HCT116 (cell line): ENCODE results near the gene TATDN2. TPM values are rescaled to one million over a fixed set of nuclear protein-coding genes. Genes with fewer than 3 reads are reported as not detected.

Source experiments
- ATAC-seq: fragments of 200-7000 bp; cut with Tn5 transposase; 2 replicates; pipeline ENCODE4 v1.9.1; 2020; ENCODE audit warnings: mild to moderate bottlenecking, moderate library complexity
- BruUV-seq: library from RNA; stranded (reverse); fragments of 400-500 nt; replicated peaks from 2 replicates; lab custom pipeline; 2021; lab: Mats Ljungman, UMichigan
- CTCF ChIA-PET: fragments of 300-600 bp; sonication (Branson Sonifier 250); formaldehyde crosslinking; loops from one replicate; lab custom pipeline; 2021; ENCODE audit warnings: antibody characterized with exemption; lab: Charles Lee
- POLR2A ChIA-PET: fragments of 300-600, 350-600 bp; sonication (Branson Sonifier 250); formaldehyde crosslinking; loops from one replicate; lab custom pipeline; 2021; ENCODE audit warnings: antibody characterized with exemption; lab: Charles Lee
- RAD21 ChIA-PET, 2 experiments: fragments of 300-600 bp; sonication (Branson Sonifier 250); formaldehyde crosslinking; loops; one replicate each; lab custom pipeline; 2023; ENCODE audit warnings: low total read pairs in 2 of 2; ENCODE audit not compliant: uncharacterized antibody in 2 of 2, unreplicated experiment in 2 of 2, low non-redundant PET in 1 of 2; lab: Charles Lee
- DNase-seq: peaks from one replicate; pipeline ENCODE4 v3.0.0-alpha.2; 2010; ENCODE audit warnings: low read depth, low spot score
- H2AFZ ChIP-seq: fragments of 200-600 bp; shearing (Covaris generic), sonication (generic); 2 replicates; pipeline ENCODE4 v1.6.1; 2017; ENCODE audit warnings: low read depth, mixed run types, mixed read lengths, antibody characterized with exemption, low read length; ENCODE audit not compliant: poor library complexity, severe bottlenecking
- H3K27ac ChIP-seq: 2 replicates; pipeline ENCODE4 v1.5.1; 2012; ENCODE audit warnings: low read depth, low read length
- H3K27me3 ChIP-seq: fragments of 200-600 bp; sonication (generic); 2 replicates; pipeline ENCODE4 v1.6.1; 2016; ENCODE audit warnings: mixed run types, low read length, mixed read lengths; ENCODE audit not compliant: insufficient read depth
- H3K36me3 ChIP-seq, 2 experiments: fragments of 200-500 bp in 1 of 2; fragments of 200-600 bp in 1 of 2; sonication (Bioruptor generic) in 1 of 2; sonication (generic) in 1 of 2; 2 replicates each; pipeline versions ENCODE4 v1.5.1 to v1.6.1; 2014 to 2016; ENCODE audit warnings: low read length in 2 of 2, inconsistent platforms in 1 of 2, mixed read lengths in 1 of 2, mixed run types in 1 of 2; ENCODE audit not compliant: insufficient read depth in 2 of 2, control insufficient read depth in 1 of 2
- H3K4me1 ChIP-seq, 2 experiments: fragments of 200-600 bp in 1 of 2; sonication (generic) in 1 of 2; 2 replicates each; pipeline versions ENCODE4 v1.5.1 to v1.6.1; 2012 to 2017; ENCODE audit warnings: low read length in 2 of 2, inconsistent platforms in 1 of 2, mild to moderate bottlenecking in 1 of 2, mixed read lengths in 1 of 2, mixed run types in 1 of 2, moderate library complexity in 1 of 2; ENCODE audit not compliant: insufficient read depth in 2 of 2, control insufficient read depth in 1 of 2
- H3K4me2 ChIP-seq: fragments of 200-600 bp; sonication (generic); 2 replicates; pipeline ENCODE4 v1.6.1; 2017; ENCODE audit warnings: mixed run types, low read length, mixed read lengths
- H3K4me3 ChIP-seq, 2 experiments: fragments of 200-600 bp in 1 of 2; sonication (generic) in 1 of 2; replicated peaks in 1 of 2; 2 replicates each; pipeline ENCODE4 v1.5.1; 2011 to 2016; ENCODE audit warnings: low read length in 2 of 2, control low read depth in 1 of 2, low read depth in 1 of 2, mild to moderate bottlenecking in 1 of 2, mixed read lengths in 1 of 2, mixed run types in 1 of 2
- H3K79me2 ChIP-seq: fragments of 200-600 bp; sonication (generic); 2 replicates; pipeline ENCODE4 v1.6.1; 2017; ENCODE audit warnings: mild to moderate bottlenecking, mixed run types, low read length, moderate library complexity, mixed read lengths; ENCODE audit not compliant: insufficient read depth
- H3K9ac ChIP-seq: fragments of 200-600 bp; sonication (generic); 2 replicates; pipeline ENCODE4 v1.6.1; 2016; ENCODE audit warnings: low read length, mixed read lengths
- H3K9me2 ChIP-seq: fragments of 200-600 bp; sonication (generic), shearing (Covaris generic); 2 replicates; pipeline ENCODE4 v1.6.1; 2017; ENCODE audit warnings: mixed run types, mild to moderate bottlenecking, moderate library complexity; ENCODE audit not compliant: insufficient read depth
- H3K9me3 ChIP-seq, 2 experiments: fragments of 200-500 bp in 1 of 2; fragments of 200-600 bp in 1 of 2; sonication (Bioruptor generic) in 1 of 2; sonication (generic) in 1 of 2; 2 replicates each; pipeline ENCODE4 v1.6.1; 2014 to 2017; ENCODE audit warnings: low read length in 2 of 2, mixed read lengths in 2 of 2, inconsistent platforms in 1 of 2, low read depth in 1 of 2, mild to moderate bottlenecking in 1 of 2, mixed run types in 1 of 2, moderate library complexity in 1 of 2; ENCODE audit not compliant: control insufficient read depth in 1 of 2, insufficient read depth in 1 of 2
- H4K20me1 ChIP-seq: fragments of 200-600 bp; sonication (generic), shearing (Covaris generic); 2 replicates; pipeline ENCODE4 v1.6.1; 2017; ENCODE audit warnings: mixed run types, mild to moderate bottlenecking, moderate library complexity; ENCODE audit not compliant: insufficient read depth
- CEBPB ChIP-seq: IDR thresholded peaks from 2 replicates; pipeline ENCODE4 v1.6.1; 2012; ENCODE audit warnings: low read depth
- CTCF ChIP-seq, 3 experiments: fragments of 200-600 bp in 1 of 3; sonication (generic) in 1 of 3; IDR thresholded peaks in 2 of 3; conservative IDR thresholded peaks in 1 of 3; 2 replicates each; pipeline ENCODE4 v1.5.1; 2012 to 2017; ENCODE audit warnings: low read depth in 2 of 3, low read length in 2 of 3, antibody characterized with exemption in 1 of 3, borderline replicate concordance in 1 of 3, control low read depth in 1 of 3, mild to moderate bottlenecking in 1 of 3, mixed read lengths in 1 of 3, mixed run types in 1 of 3, moderate library complexity in 1 of 3; ENCODE audit not compliant: insufficient read depth in 1 of 3
- ELF1 ChIP-seq: IDR thresholded peaks from 2 replicates; pipeline ENCODE4 v1.6.1; 2012; ENCODE audit warnings: low read depth, borderline replicate concordance
- EZH2 ChIP-seq: fragments of 200-600 bp; sonication (generic); IDR thresholded peaks from 2 replicates; pipeline ENCODE4 v1.6.1; 2017; ENCODE audit warnings: antibody characterized with exemption, mixed run types
- FOSL1 ChIP-seq: IDR thresholded peaks from 2 replicates; pipeline ENCODE4 v1.6.1; 2012; ENCODE audit warnings: low read depth
- POLR2A ChIP-seq: IDR thresholded peaks from 2 replicates; pipeline ENCODE4 v1.7.0; 2011; ENCODE audit warnings: borderline replicate concordance; ENCODE audit not compliant: insufficient read depth, insufficient read length; ENCODE audit errors: extremely low read depth
- REST ChIP-seq: IDR thresholded peaks from 2 replicates; pipeline ENCODE4 v1.6.1; 2012; ENCODE audit warnings: low read depth
- SIN3A ChIP-seq: IDR thresholded peaks from 2 replicates; pipeline ENCODE4 v1.6.1; 2012; ENCODE audit warnings: low read depth
- SRF ChIP-seq: IDR thresholded peaks from 2 replicates; pipeline ENCODE4 v1.6.1; 2012; ENCODE audit warnings: low read depth
- TCF7L2 ChIP-seq: IDR thresholded peaks from 2 replicates; pipeline ENCODE4 v1.7.0; 2011; ENCODE audit warnings: borderline replicate concordance, inconsistent platforms; ENCODE audit not compliant: insufficient read depth, insufficient read length; ENCODE audit errors: extremely low read depth
- YY1 ChIP-seq: IDR thresholded peaks from 2 replicates; pipeline ENCODE4 v1.6.1; 2011; ENCODE audit warnings: low read length, low read depth, moderate library complexity, mild to moderate bottlenecking; ENCODE audit not compliant: insufficient replicate concordance; ENCODE audit errors: extremely low read depth
- ZFX ChIP-seq: fragments of 450-650 bp; IDR thresholded peaks from 2 replicates; pipeline ENCODE4 v1.6.1; 2017
- intact Hi-C: fragments of 100-400 bp; cut with micrococcal nuclease; formaldehyde crosslinking; loops from 2 replicates; pipeline ENCODE4 v1.10.0; 2022
- total RNA-seq: library from RNA; stranded (reverse); gene quantifications from one replicate; pipeline ENCODE4 v1.2.1, GENCODE V29; 2021; ENCODE audit not compliant: unreplicated experiment
- TF ChIP-seq, protein P1 (sequence below): IDR thresholded peaks from 2 replicates; pipeline ENCODE4 v1.6.1; 2012
- TF ChIP-seq, protein P2 (sequence below): IDR thresholded peaks from 2 replicates; pipeline ENCODE4 v1.6.1; 2012
- TF ChIP-seq, protein P3 (sequence below): IDR thresholded peaks from 2 replicates; pipeline ENCODE4 v1.6.1; 2011; ENCODE audit warnings: mild to moderate bottlenecking, low read length, moderate library complexity; ENCODE audit not compliant: insufficient replicate concordance; ENCODE audit errors: extremely low read depth

TATDN2 gene
- total RNA-seq, 1 experiment from 2014 or later, result 26.8 TPM

DNA sequence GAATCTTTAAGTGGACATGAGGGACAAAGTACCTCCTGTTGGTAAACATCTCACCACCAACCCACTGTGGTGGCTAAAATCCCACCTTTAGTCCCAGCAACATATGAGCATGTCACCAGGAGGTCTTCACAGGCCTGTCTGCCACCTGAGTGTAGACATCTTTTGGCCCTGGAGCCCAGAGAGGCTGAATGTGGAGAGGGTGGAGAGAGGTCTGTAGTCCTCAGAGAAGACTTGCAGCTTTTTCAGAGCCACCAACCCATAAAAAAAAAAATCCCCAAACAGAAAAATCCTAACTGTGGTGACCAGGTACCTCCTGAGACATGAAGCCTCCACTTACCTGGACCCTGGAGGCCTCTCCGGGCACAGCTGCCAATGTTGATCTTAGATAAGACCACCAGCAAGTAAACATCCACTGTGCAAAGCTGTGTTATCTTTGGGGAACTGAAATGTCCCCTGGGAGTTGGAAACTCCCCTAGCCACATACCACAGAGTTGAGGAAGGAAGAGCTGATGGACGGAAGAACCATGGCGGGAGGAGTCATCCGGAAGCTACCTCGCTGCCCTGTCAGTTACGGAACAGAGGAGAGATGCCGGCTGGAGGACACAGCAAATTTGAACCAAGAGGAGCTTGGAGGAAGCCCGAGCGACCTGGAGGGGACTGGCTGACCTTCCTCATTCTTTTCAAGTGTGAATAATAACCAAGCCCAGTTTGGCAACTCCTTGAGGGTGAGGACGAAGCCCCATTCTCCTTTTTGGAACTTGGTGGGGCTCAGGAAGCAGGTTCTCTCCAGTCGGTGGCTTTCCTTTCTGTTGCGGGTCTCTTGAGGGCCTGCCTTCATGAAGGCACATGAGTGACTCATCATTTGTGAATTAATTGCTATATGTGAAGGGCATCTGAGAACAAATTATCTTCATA is 44.5 kb downstream of the TATDN2 start, which contains the start of gene GHRL:
Gene GHRL (minus strand): TSS at position 443 of the 915 bp plus-strand sequence. CDS start 2,767 bp downstream, outside the sequence.
- H3K4me1 ChIP-seq, result no peaks in the 10 kb centered on the region
- no peak within 1 kb of the TSS for H3K4me2 ChIP-seq
- no TSS peak for BruUV-seq
- no peaks in the 10 kb centered on the region for H3K79me2 ChIP-seq
- H3K36me3 ChIP-seq, result peaks cover 6 to 8% of the 10 kb centered on the region in 2 experiments; a peak in 1 of 4 replicates
- DNase-seq, result no peak
- RAD21 ChIA-PET, result no interaction called here
- ATAC-seq, result no peak
- H3K4me3 ChIP-seq, result no peak within 1 kb of the TSS
- TF ChIP-seq EZH2 (no peak), POLR2A (no peak), ELF1 (no peak), SRF (no peak), YY1 (no peak), ZFX (no peak), CTCF (IDR thresholded peaks at IDR 0.05 in 2 of 3, conservative IDR thresholded peaks at IDR 0.05 in 1 of 3; ENCODE audit: borderline replicate concordance in 1 of 3, insufficient read depth in 1 of 3, low read depth in 2 of 3, low read length in 2 of 3) (no peak), REST (no peak), CEBPB (no peak), TCF7L2 (no peak), FOSL1 (no peak), SIN3A (no peak)
- TF ChIP-seq, protein P1, sequence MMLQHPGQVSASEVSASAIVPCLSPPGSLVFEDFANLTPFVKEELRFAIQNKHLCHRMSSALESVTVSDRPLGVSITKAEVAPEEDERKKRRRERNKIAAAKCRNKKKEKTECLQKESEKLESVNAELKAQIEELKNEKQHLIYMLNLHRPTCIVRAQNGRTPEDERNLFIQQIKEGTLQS, result no peak
- TF ChIP-seq, protein P2, sequence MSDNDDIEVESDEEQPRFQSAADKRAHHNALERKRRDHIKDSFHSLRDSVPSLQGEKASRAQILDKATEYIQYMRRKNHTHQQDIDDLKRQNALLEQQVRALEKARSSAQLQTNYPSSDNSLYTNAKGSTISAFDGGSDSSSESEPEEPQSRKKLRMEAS, result no peak
- TF ChIP-seq, protein P3, sequence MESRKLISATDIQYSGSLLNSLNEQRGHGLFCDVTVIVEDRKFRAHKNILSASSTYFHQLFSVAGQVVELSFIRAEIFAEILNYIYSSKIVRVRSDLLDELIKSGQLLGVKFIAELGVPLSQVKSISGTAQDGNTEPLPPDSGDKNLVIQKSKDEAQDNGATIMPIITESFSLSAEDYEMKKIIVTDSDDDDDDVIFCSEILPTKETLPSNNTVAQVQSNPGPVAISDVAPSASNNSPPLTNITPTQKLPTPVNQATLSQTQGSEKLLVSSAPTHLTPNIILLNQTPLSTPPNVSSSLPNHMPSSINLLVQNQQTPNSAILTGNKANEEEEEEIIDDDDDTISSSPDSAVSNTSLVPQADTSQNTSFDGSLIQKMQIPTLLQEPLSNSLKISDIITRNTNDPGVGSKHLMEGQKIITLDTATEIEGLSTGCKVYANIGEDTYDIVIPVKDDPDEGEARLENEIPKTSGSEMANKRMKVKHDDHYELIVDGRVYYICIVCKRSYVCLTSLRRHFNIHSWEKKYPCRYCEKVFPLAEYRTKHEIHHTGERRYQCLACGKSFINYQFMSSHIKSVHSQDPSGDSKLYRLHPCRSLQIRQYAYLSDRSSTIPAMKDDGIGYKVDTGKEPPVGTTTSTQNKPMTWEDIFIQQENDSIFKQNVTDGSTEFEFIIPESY, result no peak
- CTCF ChIA-PET, result interaction anchor here (0.8 kb wide), 1 partner anchor 346 kb away, joined by 3 read pairs; no protein-coding TSS in a partner anchor
- intact Hi-C loops, result no loop called here
- H3K9me2 ChIP-seq, result no peaks in the 10 kb centered on the region
- H3K9ac ChIP-seq, result no peak within 1 kb of the TSS
- H2AFZ ChIP-seq, result no peak within 1 kb of the TSS
- H3K27me3 ChIP-seq, result no peaks in the 10 kb centered on the region
- no peaks in the 10 kb centered on the region for H4K20me1 ChIP-seq
- POLR2A ChIA-PET, result interaction anchor here (0.6 kb wide), 1 partner anchor 10 kb away, joined by 4 read pairs; no protein-coding TSS in a partner anchor
- H3K27ac ChIP-seq, result no peak within 1 kb of the TSS
- H3K9me3 ChIP-seq, result no peaks in the 10 kb centered on the region
